GM12878 (cell line): Measurements from ENCODE around the gene CD300LG. TPM values are rescaled to one million over a fixed set of nuclear protein-coding genes. Genes with fewer than 3 reads are reported as not detected.

Experiments
- ATAC-seq: fragments of 200-7000 bp; cut with Tn5 transposase; 3 replicates; pipeline ENCODE4 v1.9.1; 2020; ENCODE audit warnings: mild to moderate bottlenecking, moderate library complexity
- BruUV-seq: library from RNA; stranded (reverse); fragments of 400-500 nt; replicated peaks from 2 replicates; lab custom pipeline; 2021; lab: Mats Ljungman, UMichigan
- CTCF ChIA-PET: fragments of 300-600 bp; sonication (Branson Sonifier 250); formaldehyde crosslinking; extraction: SDS; loops from one replicate; lab custom pipeline; 2021; ENCODE audit warnings: inconsistent platforms; lab: Yijun Ruan, JAX
- POLR2A ChIA-PET: fragments of 350-600 bp; formaldehyde crosslinking; extraction: SDS; loops from one replicate; lab custom pipeline; 2021; ENCODE audit warnings: inconsistent platforms; lab: Charles Lee
- RAD21 ChIA-PET: fragments of 300-600 bp; sonication (Branson Sonifier 250); formaldehyde crosslinking; loops from one replicate; lab custom pipeline; 2023; ENCODE audit warnings: antibody characterized with exemption; ENCODE audit not compliant: unreplicated experiment; lab: Charles Lee
- SMC1A ChIA-PET: fragments of 300-600 bp; sonication (Branson Sonifier 250); formaldehyde crosslinking; loops from one replicate; lab custom pipeline; 2023; ENCODE audit not compliant: unreplicated experiment, uncharacterized antibody; lab: Charles Lee
- DNase-seq: peaks from one replicate; pipeline ENCODE4 v3.0.0-alpha.2; 2011; ENCODE audit warnings: low read depth, low spot score
- FAIRE-seq: peaks from 3 replicates; lab custom pipeline; 2011; peaks lifted over from hg19 to GRCh38; lab: Jason Lieb, UNC
- H2AFZ ChIP-seq: 2 replicates; pipeline ENCODE4 v1.6.0; 2011; ENCODE audit warnings: low read depth, low read length, control low read depth; ENCODE audit not compliant: control insufficient read depth
- H3K27ac ChIP-seq: 2 replicates; pipeline ENCODE4 v1.5.1; 2011; ENCODE audit warnings: control low read depth; ENCODE audit not compliant: control insufficient read depth, insufficient read depth
- H3K27me3 ChIP-seq, 2 experiments: replicated peaks in 1 of 2; 2 replicates each; pipeline versions ENCODE4 v1.6.0 to v1.6.1; 2011; ENCODE audit warnings: low read length in 1 of 2; ENCODE audit not compliant: control insufficient read depth in 2 of 2, insufficient read depth in 2 of 2
- H3K36me3 ChIP-seq, 2 experiments: 2 replicates each; pipeline ENCODE4 v1.5.1; 2011; ENCODE audit warnings: low read length in 1 of 2; ENCODE audit not compliant: control insufficient read depth in 2 of 2, insufficient read depth in 2 of 2
- H3K4me1 ChIP-seq: 2 replicates; pipeline ENCODE4 v1.6.1; 2011; ENCODE audit warnings: mild to moderate bottlenecking, low read length, moderate library complexity, mixed read lengths; ENCODE audit not compliant: control insufficient read depth, insufficient read depth
- H3K4me2 ChIP-seq: 2 replicates; pipeline ENCODE4 v1.6.0; 2011; ENCODE audit warnings: control low read depth; ENCODE audit not compliant: control insufficient read depth, insufficient read depth
- H3K4me3 ChIP-seq: fragments of 200-600 bp; sonication (generic); 2 replicates; pipeline ENCODE4 v1.5.1; 2016
- H3K79me2 ChIP-seq: 2 replicates; pipeline ENCODE4 v1.6.0; 2011; ENCODE audit warnings: low read length; ENCODE audit not compliant: control insufficient read depth, insufficient read depth
- H3K9ac ChIP-seq: 2 replicates; pipeline ENCODE4 v1.8.0; 2011; ENCODE audit warnings: low read length, control low read depth, mixed read lengths; ENCODE audit not compliant: control insufficient read depth, insufficient read depth
- H3K9me3 ChIP-seq: replicated peaks from 3 replicates; pipeline ENCODE4 v1.5.1; 2011; ENCODE audit warnings: mild to moderate bottlenecking, low read length; ENCODE audit not compliant: control insufficient read depth, insufficient read depth
- H4K20me1 ChIP-seq: 2 replicates; pipeline ENCODE4 v1.6.0; 2011; ENCODE audit not compliant: control insufficient read depth, insufficient read depth
- CBX3 ChIP-seq: fragments of 200-600 bp; sonication (generic); IDR thresholded peaks from 2 replicates; pipeline ENCODE4 v1.6.1; 2016; ENCODE audit warnings: low read depth, borderline replicate concordance
- HDAC6 ChIP-seq: fragments of 200-600 bp; sonication (generic); IDR thresholded peaks from one replicate; pipeline ENCODE4 v1.8.0; 2017; ENCODE audit warnings: antibody characterized with exemption; ENCODE audit not compliant: unreplicated experiment
- MLLT1 ChIP-seq: fragments of 450-650 bp; IDR thresholded peaks from 2 replicates; pipeline ENCODE4 v1.6.1; 2016; ENCODE audit warnings: mild to moderate bottlenecking
- MTA3 ChIP-seq: IDR thresholded peaks from 2 replicates; pipeline ENCODE4 v1.6.1; 2012; ENCODE audit warnings: low read length, inconsistent platforms, borderline replicate concordance
- NKRF ChIP-seq: fragments of 450-650 bp; conservative IDR thresholded peaks from 2 replicates; pipeline ENCODE4 v1.6.1; 2017; ENCODE audit warnings: mild to moderate bottlenecking, moderate library complexity
- TAF1 ChIP-seq: IDR thresholded peaks from 2 replicates; pipeline ENCODE4 v1.6.1; 2011; ENCODE audit warnings: mild to moderate bottlenecking, low read depth, low read length, borderline replicate concordance
- ZBTB11 ChIP-seq: fragments of 450-650 bp; formaldehyde crosslinking; IDR thresholded peaks from 2 replicates; pipeline ENCODE4 v1.5.0; 2022; ENCODE audit warnings: mild to moderate bottlenecking, missing genetic modification characterization
- ZNF24 ChIP-seq: fragments of 450-650 bp; IDR thresholded peaks from 2 replicates; pipeline ENCODE4 v1.6.1; 2017; ENCODE audit warnings: antibody characterized with exemption, mild to moderate bottlenecking
- WGBS: methylation state at CpG from one replicate; pipeline ENCODE4 v1.1.6; 2016; ENCODE audit warnings: low lambda C conversion rate; ENCODE audit not compliant: insufficient replicate concordance, insufficient coverage; ENCODE audit errors: missing lambda C conversion rate; 5-methylcytosine and 5-hydroxymethylcytosine counted together
- in situ Hi-C: fragments of 300-500 bp; cut with MboI; formaldehyde crosslinking; loops from 9 replicates; pipeline ENCODE4 v1.14.3; 2018; ENCODE audit warnings: mixed read lengths
- intact Hi-C: fragments of 100-400 bp; cut with micrococcal nuclease; formaldehyde crosslinking; loops from one replicate; pipeline ENCODE4 v1.14.2; 2022; ENCODE audit not compliant: unreplicated experiment
- polyA plus RNA-seq, 11 experiments: library from polyadenylated mRNA; depleted of rRNA in 4 of 11; unstranded in 6 of 11; stranded (reverse) in 5 of 11; fragments of >200 nt; fragmentation: Nextera tagmentation in 4 of 11; fragmentation: Illumina TruSeq in 1 of 11; extraction: Ambion mirVana in 4 of 11; extraction: Trizol in 1 of 11; gene quantifications; 1 replicate in 1 of 11; 2 replicates in 10 of 11; pipeline versions ENCODE4 v1.2.1 to v1.2.3, GENCODE V29; 2011 to 2016; ENCODE audit warnings: inconsistent platforms in 2 of 11, missing spikeins in 2 of 11, low read depth in 1 of 11
- total RNA-seq, 4 experiments: library from RNA; depleted of rRNA in 3 of 4; stranded (reverse); fragments of >200 nt in 3 of 4; fragmentation: Illumina TruSeq in 1 of 4; extraction: Trizol in 1 of 4; gene quantifications; 2 replicates each; pipeline versions ENCODE4 v1.2.1 to v1.2.3, GENCODE V29; 2013 to 2021
- TF ChIP-seq, protein P1 (sequence below): IDR thresholded peaks from 2 replicates; pipeline ENCODE4 v1.6.1; 2012; ENCODE audit warnings: improper control_type of control experiment, low read depth, low read length; ENCODE audit not compliant: insufficient replicate concordance

Gene CD300LG
- total and polyA plus RNA-seq, 10 of the 15 experiments (the other 5 are each of a cell fraction or from before 2014, with no cell fraction given): not detected

GRCh38 chr17:43873815-43874214, 26.8 kb downstream of the CD300LG start:
- H3K9me3 ChIP-seq: no peaks in the 10 kb centered on the region
- H3K4me2 ChIP-seq: no peak overlapping the region
- no peak overlapping the region for H3K27ac ChIP-seq
- H3K79me2 ChIP-seq: no peaks in the 10 kb centered on the region
- FAIRE-seq: no peak
- H3K36me3 ChIP-seq: no peaks in the 10 kb centered on the region
- intact Hi-C loops (loop anchor here (10.0 kb wide), 1 partner anchor 121 kb away; no protein-coding TSS in a partner anchor), in situ Hi-C loops (no loop called here)
- no peaks in the 10 kb centered on the region for H4K20me1 ChIP-seq
- POLR2A ChIA-PET: no interaction called here
- no peak overlapping the region for H2AFZ ChIP-seq
- CTCF ChIA-PET: interaction anchor here (0.6 kb wide), 1 partner anchor 9 kb away, joined by 3 read pairs; no protein-coding TSS in a partner anchor
- WGBS: 17% methylated on average over 6 of the region's 6 CpGs
- no peak overlapping the region for H3K4me3 ChIP-seq
- TF ChIP-seq ZNF24 (no peak), HDAC6 (no peak), ZBTB11 (CRISPR knock-in tag) (no peak), MTA3 (no peak), NKRF (no peak), MLLT1 (no peak), CBX3 (no peak), TAF1 (no peak)
- TF ChIP-seq, protein P1, sequence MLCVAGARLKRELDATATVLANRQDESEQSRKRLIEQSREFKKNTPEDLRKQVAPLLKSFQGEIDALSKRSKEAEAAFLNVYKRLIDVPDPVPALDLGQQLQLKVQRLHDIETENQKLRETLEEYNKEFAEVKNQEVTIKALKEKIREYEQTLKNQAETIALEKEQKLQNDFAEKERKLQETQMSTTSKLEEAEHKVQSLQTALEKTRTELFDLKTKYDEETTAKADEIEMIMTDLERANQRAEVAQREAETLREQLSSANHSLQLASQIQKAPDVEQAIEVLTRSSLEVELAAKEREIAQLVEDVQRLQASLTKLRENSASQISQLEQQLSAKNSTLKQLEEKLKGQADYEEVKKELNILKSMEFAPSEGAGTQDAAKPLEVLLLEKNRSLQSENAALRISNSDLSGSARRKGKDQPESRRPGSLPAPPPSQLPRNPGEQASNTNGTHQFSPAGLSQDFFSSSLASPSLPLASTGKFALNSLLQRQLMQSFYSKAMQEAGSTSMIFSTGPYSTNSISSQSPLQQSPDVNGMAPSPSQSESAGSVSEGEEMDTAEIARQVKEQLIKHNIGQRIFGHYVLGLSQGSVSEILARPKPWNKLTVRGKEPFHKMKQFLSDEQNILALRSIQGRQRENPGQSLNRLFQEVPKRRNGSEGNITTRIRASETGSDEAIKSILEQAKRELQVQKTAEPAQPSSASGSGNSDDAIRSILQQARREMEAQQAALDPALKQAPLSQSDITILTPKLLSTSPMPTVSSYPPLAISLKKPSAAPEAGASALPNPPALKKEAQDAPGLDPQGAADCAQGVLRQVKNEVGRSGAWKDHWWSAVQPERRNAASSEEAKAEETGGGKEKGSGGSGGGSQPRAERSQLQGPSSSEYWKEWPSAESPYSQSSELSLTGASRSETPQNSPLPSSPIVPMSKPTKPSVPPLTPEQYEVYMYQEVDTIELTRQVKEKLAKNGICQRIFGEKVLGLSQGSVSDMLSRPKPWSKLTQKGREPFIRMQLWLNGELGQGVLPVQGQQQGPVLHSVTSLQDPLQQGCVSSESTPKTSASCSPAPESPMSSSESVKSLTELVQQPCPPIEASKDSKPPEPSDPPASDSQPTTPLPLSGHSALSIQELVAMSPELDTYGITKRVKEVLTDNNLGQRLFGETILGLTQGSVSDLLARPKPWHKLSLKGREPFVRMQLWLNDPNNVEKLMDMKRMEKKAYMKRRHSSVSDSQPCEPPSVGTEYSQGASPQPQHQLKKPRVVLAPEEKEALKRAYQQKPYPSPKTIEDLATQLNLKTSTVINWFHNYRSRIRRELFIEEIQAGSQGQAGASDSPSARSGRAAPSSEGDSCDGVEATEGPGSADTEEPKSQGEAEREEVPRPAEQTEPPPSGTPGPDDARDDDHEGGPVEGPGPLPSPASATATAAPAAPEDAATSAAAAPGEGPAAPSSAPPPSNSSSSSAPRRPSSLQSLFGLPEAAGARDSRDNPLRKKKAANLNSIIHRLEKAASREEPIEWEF: no peak
- RAD21 ChIA-PET: no interaction called here
- H3K4me1 ChIP-seq: no peaks in the 10 kb centered on the region
- H3K27me3 ChIP-seq: no peaks in the 10 kb centered on the region; a peak in 1 of 4 replicates
- no TSS peak for BruUV-seq
- DNase-seq: no peak
- no peak for ATAC-seq
- no peak overlapping the region for H3K9ac ChIP-seq
- SMC1A ChIA-PET: no interaction called here
